GM21423 (cell line): ENCODE data around the gene PDZD2.
"Not testable (repeated sequence)": the region's sequence is repeated elsewhere in the genome, so short reads cannot be mapped to it uniquely, and the experiment has no call there.

Experiments
- ATAC-seq: cut with Tn5 transposase; IDR thresholded peaks from one replicate; pipeline ENCODE4 v1.9.1; 2021; ENCODE audit warnings: mild to moderate bottlenecking, moderate library complexity; ENCODE audit not compliant: unreplicated experiment

PDZD2 gene

DNA sequence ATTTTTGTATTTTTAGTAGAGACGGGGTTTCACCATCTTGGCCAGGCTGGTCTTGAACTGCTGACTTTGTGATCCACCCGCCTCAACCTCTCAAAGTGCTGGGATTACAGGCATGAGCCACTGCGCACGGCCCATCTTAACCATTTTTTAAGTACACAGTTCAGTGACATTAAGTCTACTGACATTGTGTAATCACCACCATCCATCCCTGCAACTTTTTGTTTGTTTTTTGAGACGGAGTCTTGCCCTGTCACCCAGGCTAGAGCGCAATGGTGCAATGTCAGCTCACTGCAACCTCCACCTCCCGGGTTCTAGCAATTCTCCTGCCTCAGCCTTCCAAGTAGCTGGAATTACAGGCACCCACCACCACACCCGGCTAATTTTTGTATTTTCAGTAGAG, 480.0 kb downstream of the PDZD2 start:
- not testable (repeated sequence) for ATAC-seq

DNA sequence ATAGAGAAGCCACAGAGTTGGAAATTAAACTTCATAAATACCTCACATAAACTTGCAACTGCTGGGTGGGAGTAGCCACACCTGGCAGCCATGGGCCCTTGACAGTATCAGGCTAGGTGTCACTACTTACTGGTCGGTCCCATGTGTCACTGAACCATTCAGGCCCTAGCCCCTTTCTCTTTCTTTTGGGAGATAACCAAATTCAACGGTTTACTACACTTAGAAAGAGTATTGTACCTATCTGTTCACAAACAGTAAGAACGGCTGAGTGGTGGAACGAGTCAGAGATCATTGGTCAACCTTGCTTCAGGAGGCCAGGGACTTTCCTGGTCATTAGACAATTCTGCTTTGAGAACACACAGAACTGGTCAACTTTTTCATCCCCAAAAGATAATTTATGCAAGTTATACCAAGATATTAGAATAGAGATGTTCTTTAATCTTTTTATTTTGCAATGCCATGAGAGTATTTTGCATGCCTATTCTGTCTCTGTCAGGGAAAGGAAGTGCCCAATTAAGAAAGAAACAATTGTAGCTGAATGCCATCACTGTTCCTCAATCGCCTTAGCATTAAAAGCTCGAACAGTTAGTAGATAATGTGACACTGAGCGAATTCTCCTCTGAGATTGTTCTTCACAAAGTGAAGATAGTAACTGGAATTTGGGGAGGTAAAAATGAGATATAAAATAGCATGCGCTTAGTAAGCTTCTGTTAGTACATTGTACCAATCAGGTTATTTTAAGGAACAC, 484.3 kb downstream of the PDZD2 start:
- ATAC-seq: no peak

DNA sequence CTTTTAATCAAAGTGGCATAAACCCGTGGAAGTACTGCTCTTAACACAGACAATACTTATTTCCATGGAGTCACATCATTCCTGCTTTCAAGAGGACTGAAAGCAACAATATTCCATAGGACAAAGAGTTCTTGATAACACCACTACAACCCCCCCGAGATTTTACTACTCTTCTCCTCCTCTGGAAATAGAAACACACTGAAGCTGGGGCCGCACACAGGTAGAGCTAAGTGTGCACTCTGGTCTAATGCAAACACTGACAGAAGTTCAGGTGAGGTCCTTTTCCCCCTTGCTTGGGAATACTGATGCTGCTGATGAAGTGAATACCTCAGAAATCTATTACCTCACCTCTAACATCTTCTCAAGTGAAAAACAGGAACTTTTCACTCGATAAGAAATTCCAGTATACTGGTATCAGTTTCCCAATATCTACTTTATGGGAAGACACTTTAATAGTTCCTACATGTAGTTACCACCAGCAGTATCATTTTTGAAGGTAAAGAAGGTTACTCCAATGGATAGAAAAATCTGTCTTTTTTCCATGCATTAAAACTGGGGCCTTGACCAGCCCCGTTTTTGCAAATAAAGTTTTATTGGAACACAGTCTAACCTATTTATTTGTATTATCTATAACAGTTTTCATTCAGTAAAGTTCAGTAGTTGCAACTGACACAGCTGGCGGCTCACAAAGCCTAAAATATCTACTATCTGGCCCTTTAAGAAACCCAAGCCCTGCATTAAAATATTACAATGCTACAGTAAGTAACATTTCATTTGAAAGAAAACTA, 485.2 kb downstream of the PDZD2 start:
- ATAC-seq: no peak

GRCh38 chr5:32126691-32127090, 487.8 kb downstream of the PDZD2 start:
- no peak for ATAC-seq

- ATAC-seq: no peak
These were observed 488.8 kb downstream of the PDZD2 start for GRCh38 chr5:32127711-32128110.

GRCh38 chr5:32129074-32129598, 490.2 kb downstream of the PDZD2 start:
- no peak for ATAC-seq

- no peak for ATAC-seq
These were observed 491.9 kb downstream of the PDZD2 start for GRCh38 chr5:32130865-32131264.

DNA sequence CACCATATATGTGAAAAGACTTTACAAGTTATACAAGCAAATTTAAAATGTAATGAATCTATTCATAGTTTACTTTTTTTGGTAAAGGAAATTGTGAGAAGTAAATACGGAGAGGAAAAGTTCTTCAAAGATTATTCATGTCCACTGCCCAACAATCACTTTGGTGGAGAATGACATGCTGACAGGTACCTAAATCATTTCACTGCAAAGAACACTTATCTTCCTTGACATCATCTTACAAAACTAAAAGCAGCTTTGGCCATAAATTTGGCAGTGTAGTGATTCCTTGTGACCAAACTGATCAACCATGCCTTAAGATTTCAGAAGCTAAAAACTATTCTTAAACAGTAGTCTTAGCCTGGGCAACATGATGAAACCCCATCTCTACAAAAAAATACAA, 492.7 kb downstream of the PDZD2 start:
- ATAC-seq: no peak

- no peak for ATAC-seq
These were observed 493.8 kb downstream of the PDZD2 start for GRCh38 chr5:32132757-32133156.

- ATAC-seq: no peak
These were observed 496.2 kb downstream of the PDZD2 start for GRCh38 chr5:32135086-32135485.

- ATAC-seq: no peak
These were observed 497.4 kb downstream of the PDZD2 start for GRCh38 chr5:32136342-32136741.

DNA sequence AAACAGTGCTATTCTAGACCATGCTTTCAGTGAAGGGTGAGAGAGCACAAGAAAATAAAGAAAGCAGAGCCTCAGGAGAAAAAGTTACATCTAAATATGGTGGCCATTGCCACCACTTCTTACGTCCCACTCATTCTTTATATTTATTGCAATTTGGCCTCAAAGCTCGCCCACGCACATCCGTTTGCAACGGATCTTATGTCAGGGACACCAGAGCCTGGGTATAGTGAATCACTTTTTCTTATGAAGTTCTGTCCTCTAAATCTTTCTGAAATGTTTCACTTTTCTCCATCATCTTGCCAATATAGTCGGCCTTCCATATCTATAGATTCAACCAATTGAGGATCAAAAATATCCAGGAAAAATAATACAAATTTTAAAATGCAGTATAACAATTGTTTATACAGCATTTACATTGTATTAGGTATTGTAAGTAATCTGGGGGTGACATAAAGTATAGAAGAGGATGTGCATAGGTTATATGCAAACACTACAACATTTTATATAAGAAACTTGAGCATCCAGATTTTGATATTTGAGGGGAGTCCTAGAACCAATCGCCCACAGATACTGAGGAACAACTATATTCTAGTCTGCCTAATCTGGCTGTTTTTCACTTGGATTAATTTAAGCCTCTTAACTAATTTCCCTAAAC, 500.0 kb downstream of the PDZD2 start:
- ATAC-seq: no peak

- no peak for ATAC-seq
These were observed 504.9 kb downstream of the PDZD2 start for GRCh38 chr5:32143617-32144377.

- no peak for ATAC-seq
These were observed 505.7 kb downstream of the PDZD2 start for GRCh38 chr5:32144378-32145207.

DNA sequence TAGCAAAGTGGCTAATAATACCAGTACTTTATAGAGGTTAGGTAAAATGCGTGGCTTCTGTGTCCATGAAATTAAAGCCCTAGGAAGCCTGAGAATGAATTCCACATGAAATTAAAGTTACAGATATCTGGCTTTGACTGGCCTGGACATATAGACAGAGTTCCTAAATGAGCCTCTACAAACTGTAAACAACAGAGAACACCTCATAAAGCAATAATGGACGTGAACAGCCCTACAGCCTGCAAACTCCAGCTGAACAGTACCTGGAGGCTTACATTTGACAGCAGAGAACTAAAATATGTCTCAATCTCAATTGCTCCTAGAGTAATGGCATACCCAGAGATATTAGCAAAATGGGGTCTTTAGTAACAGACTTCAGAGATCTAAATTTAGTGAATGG, 506.4 kb downstream of the PDZD2 start:
- no peak for ATAC-seq

- ATAC-seq: no peak
These were observed 508.3 kb downstream of the PDZD2 start for GRCh38 chr5:32147236-32147635.

- ATAC-seq: no peak
These were observed 509.0 kb downstream of the PDZD2 start for GRCh38 chr5:32147959-32148358.

DNA sequence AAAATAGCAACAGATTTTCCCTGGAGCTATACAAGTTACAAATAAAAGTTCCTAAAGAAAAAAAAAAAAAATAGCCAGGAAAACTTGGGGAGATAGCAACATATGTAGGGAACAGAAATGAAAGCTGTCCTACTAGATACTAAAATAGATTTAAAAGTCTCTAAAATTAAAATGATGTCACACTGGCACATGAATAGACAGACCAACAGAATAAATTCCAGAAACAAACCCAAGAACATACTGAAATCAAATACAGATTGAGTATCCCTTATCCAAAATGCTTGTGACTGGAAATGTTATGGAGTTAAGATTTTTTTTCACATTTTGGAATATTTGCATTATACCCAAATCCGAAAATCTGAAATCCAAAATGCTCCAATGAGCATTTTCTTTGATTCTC, 511.4 kb downstream of the PDZD2 start:
- no peak for ATAC-seq

GRCh38 chr5:32151198-32151597, 512.3 kb downstream of the PDZD2 start:
- no peak for ATAC-seq

- ATAC-seq: no peak
These were observed 514.8 kb downstream of the PDZD2 start for GRCh38 chr5:32153723-32154122.
